ENCODE results near the gene SERPINB7. TPM values are rescaled to one million over a fixed set of nuclear protein-coding genes. Genes with fewer than 3 reads are reported as not detected.

The SERPINB7 gene
- total and polyA plus RNA-seq, 2 of the 8 experiments (the other 6 are each of a cell fraction or from before 2014, with no cell fraction given): not detected

- no peak overlapping the region for H4K8ac ChIP-seq (ENCODE audit: extremely low read depth, insufficient read depth, low read length)
- H2BK120ac ChIP-seq (replicated peaks; ENCODE audit: low read depth, low read length): no peak overlapping the region
- no peak for FAIRE-seq
- no peak overlapping the region for H2BK5ac ChIP-seq (ENCODE audit: low read depth, low read length)
- H3K4me1 ChIP-seq (replicated peaks in 1 of 4; ENCODE audit: control insufficient read depth in 3 of 4, insufficient read depth in 4 of 4, low read length in 3 of 4): no peaks in the 10 kb centered on the region
- no peaks in the 10 kb centered on the region for H3K36me3 ChIP-seq (ENCODE audit: control insufficient read depth in 2 of 4, insufficient read depth in 4 of 4, low read length in 3 of 4)
- no peak overlapping the region for H2BK20ac ChIP-seq (ENCODE audit: low read length)
- H3K4me3 ChIP-seq (ENCODE audit: extremely low read depth in 1 of 4, insufficient read depth in 2 of 4, low read depth in 3 of 4, low read length in 4 of 4): no peak overlapping the region
- H3K9ac ChIP-seq (replicated peaks in 1 of 4; ENCODE audit: extremely low read depth in 1 of 4, low read depth in 3 of 4, low read length in 3 of 4): no peak overlapping the region
- no peak overlapping the region for H3K23ac ChIP-seq (ENCODE audit: insufficient read length)
- H3K27ac ChIP-seq (ENCODE audit: low read depth, low read length): no peak overlapping the region
- no peaks in the 10 kb centered on the region; a peak in 1 of 4 replicates for H3K9me3 ChIP-seq (ENCODE audit: insufficient read depth in 2 of 2, low read depth in 1 of 2, low read length in 1 of 2)
- CTCF ChIA-PET (ENCODE audit: partially characterized antibody): interaction anchor here (0.9 to 1.3 kb wide), 3 partner anchors 14 to 235 kb away, joined by 3 to 5 read pairs (median 4); no protein-coding TSS in a partner anchor
- no peak overlapping the region for H3K4ac ChIP-seq (replicated peaks; ENCODE audit: insufficient read length, low read depth, low read length)
- H4K91ac ChIP-seq (replicated peaks; ENCODE audit: insufficient read length, low read length): no peak overlapping the region
- DNase-seq (ENCODE audit: low read depth in 1 of 2, low spot score in 2 of 2): no peak
- no peaks in the 10 kb centered on the region for H3K79me2 ChIP-seq (ENCODE audit: control insufficient read depth in 1 of 2, insufficient read depth in 2 of 2, low read length in 2 of 2)
- H3K18ac ChIP-seq (ENCODE audit: extremely low read depth, low read length): no peak overlapping the region
- H3K23me2 ChIP-seq (ENCODE audit: low read depth, low read length): no peaks in the 10 kb centered on the region; the same call in 1 of the 2 replicates
- H3K56ac ChIP-seq (replicated peaks; ENCODE audit: insufficient read length, low read depth, low read length): no peak overlapping the region
- no peak overlapping the region for H2AFZ ChIP-seq (ENCODE audit: low read length)
- H3K79me1 ChIP-seq (ENCODE audit: low read depth, low read length): no peaks in the 10 kb centered on the region
- H2BK15ac ChIP-seq (ENCODE audit: low read length): no peak overlapping the region
- no peak overlapping the region for H3K4me2 ChIP-seq (ENCODE audit: insufficient read depth in 1 of 2, low read depth in 2 of 2, low read length in 2 of 2)
- H2BK12ac ChIP-seq (ENCODE audit: low read depth, low read length): no peak overlapping the region
- no peak overlapping the region for H4K5ac ChIP-seq (ENCODE audit: insufficient read length, low read depth, low read length)
- H3K27me3 ChIP-seq (replicated peaks in 1 of 4; ENCODE audit: control insufficient read depth in 3 of 4, extremely low read depth in 1 of 4, insufficient read depth in 3 of 4, low read length in 3 of 4): no peaks in the 10 kb centered on the region
- POLR2A ChIA-PET (ENCODE audit: partially characterized antibody): no interaction called here
- no peaks in the 10 kb centered on the region for H4K20me1 ChIP-seq (replicated peaks in 1 of 2; ENCODE audit: control insufficient read depth in 1 of 2, insufficient read depth in 2 of 2, low read length in 2 of 2)
- no peak overlapping the region for H3K14ac ChIP-seq (ENCODE audit: insufficient read length)
- no peak overlapping the region for H2AK5ac ChIP-seq (ENCODE audit: low read depth, low read length)
- TF ChIP-seq ATF3 (IDR thresholded peaks at IDR 0.05; ENCODE audit: insufficient read depth, low read depth, low read length) (no peak), KDM1A (IDR thresholded peaks at IDR 0.05; ENCODE audit: borderline replicate concordance, low read length) (no peak), SIX5 (IDR thresholded peaks at IDR 0.05; ENCODE audit: low read depth, low read length) (no peak), JUND (IDR thresholded peaks at IDR 0.05; ENCODE audit: low read length) (no peak), USF2 (IDR thresholded peaks at IDR 0.05; ENCODE audit: low read length) (no peak), ZNF274 (IDR thresholded peaks at IDR 0.05; ENCODE audit: borderline replicate concordance, extremely low read depth, low read length) (no peak), JUN (IDR thresholded peaks at IDR 0.05; ENCODE audit: low read depth, low read length) (no peak)
Observed at GRCh38 chr18:63753676-63754075, 21.5 kb upstream of the SERPINB7 start.

Measured in H1 (cell line).